8988T (cell line): ENCODE results near the gene YIPF1.
"Not testable (repeated sequence)": the region's sequence is repeated elsewhere in the genome, so short reads cannot be mapped to it uniquely, and the experiment has no call there.

Source experiments
- DNase-seq: peaks from one replicate; pipeline ENCODE4 v3.0.0; 2011

YIPF1 gene

DNA sequence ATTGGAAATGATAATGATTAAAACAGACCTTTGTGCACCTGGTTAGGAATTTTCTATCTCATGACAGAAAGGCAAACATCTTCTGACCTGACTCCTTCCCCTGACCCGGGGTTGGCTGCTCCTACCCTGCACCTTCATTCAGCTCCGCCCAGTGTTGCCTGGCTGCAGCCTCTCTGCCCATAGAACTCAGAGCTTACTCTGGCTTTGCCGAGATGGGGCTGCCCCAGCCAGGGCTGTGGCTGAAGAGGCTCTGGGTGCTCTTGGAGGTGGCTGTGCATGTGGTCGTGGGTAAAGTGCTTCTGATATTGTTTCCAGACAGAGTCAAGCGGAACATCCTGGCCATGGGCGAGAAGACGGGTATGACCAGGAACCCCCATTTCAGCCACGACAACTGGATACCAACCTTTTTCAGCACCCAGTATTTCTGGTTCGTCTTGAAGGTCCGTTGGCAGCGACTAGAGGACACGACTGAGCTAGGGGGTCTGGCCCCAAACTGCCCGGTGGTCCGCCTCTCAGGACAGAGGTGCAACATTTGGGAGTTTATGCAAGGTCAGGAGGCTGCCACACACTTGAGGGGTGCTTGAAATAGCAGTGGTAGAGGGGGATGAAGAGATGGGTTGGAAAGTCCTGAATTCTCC, 4.5 kb upstream of the YIPF1 start, which contains the start of gene DIO1:
DIO1 (plus strand) TSS at position 189 of the 638 bp plus-strand sequence; CDS start at position 213, 24 bp downstream.
- DNase-seq = no peak

DNA sequence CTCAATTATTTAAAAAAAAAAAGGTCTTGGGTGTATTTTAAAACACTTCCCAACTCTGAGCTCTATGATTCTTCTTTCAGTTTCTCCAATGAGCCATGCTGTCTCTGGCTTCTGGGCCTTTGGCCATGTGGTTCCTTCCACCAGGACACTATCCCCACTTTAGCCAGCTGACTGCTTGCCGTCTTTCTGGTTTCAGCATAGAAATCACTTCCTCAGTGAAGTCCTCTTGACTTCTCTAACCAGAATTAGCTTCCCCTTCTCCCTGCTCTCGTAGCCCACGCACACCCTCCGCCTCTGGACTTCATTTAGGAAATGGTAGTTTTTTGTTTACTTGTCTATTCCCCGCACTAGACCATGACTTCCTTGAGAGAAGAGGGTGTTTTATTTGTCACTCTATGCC, 3.3 kb upstream of the YIPF1 start:
- DNase-seq = no peak

GRCh38 chr1:53891678-53892077, 2.1 kb upstream of the YIPF1 start:
- no peak for DNase-seq

DNA sequence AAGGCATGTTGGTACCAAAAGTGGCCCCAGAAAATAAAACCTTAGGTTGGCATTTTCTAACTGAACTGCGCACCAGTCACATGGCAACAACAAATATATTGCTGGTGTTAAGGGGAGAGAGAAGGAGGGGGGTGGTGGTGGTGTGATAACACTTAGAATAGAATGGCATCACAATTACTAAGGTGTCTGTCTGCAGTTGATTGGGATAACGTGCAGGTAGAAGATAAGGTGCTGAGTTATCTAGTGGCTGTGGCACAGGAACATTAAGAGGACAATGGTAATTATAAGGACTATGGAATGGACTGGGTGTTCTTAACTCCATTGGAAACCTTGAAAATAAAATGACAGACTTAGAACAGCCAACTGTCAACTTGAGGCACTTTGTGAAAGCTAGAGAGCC, 1.4 kb upstream of the YIPF1 start:
- no peak for DNase-seq

GRCh38 chr1:53890522-53890941, 935 bp upstream of the YIPF1 start:
- DNase-seq = no peak

GRCh38 chr1:53888681-53889080, 916 bp downstream of the YIPF1 start:
- no peak for DNase-seq

GRCh38 chr1:53883600-53883999, 6.0 kb downstream of the YIPF1 start:
- DNase-seq = not testable (repeated sequence)

DNA sequence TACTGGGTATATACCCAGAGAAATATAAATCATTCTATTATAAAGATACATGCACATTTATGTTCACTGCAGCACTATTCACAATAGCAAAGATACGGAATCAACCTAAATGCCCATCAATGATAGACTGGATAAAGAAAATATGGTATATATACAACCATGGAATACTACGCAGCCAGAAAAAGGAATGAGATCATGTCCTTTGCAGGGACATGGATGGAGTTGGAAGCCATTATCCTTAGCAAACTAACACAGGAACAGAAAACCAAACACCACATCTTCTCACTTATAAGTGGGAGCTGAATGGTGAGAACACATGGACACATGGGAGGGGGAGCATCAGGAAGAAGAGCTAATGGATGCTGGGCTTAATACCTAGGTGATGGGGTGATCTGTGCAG, 7.7 kb downstream of the YIPF1 start:
- DNase-seq = not testable (repeated sequence)

- no peak for DNase-seq
These were observed 11.0 kb downstream of the YIPF1 start for GRCh38 chr1:53878492-53879105.

GRCh38 chr1:53875150-53875549, 14.4 kb downstream of the YIPF1 start:
- not testable (repeated sequence) for DNase-seq

DNA sequence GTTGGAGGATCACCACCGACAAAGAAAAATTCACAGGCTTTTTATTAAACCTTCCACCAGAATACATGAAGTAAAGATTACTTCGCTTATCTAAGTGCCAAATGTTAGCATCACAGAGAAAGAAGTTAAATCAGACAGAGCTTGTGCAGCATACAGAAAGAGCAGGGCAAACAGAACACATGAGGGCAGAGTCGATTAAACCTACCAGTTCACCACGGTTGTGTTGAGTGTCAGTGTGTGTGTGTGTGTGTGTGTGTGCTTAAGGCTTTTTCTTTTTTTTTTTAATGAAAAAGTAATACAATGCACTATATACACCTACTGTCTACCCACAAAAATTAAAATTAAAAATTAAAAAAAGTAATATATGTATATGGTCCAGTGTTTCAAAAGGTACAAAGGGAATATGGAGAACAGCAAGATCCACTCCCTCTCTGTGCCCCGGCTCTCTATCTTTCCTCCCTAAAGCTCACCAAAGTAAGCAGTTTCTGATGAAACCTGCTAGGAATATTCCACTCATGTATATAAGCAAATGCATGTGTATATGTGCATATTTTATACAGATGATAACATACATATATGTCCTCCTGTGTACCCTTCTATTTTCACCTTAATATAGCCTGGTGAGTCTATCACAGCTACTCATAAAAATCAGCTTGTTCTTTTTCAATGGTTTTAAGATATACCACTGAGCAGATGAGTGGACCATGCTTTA, 17.7 kb downstream of the YIPF1 start:
- DNase-seq = no peak

DNA sequence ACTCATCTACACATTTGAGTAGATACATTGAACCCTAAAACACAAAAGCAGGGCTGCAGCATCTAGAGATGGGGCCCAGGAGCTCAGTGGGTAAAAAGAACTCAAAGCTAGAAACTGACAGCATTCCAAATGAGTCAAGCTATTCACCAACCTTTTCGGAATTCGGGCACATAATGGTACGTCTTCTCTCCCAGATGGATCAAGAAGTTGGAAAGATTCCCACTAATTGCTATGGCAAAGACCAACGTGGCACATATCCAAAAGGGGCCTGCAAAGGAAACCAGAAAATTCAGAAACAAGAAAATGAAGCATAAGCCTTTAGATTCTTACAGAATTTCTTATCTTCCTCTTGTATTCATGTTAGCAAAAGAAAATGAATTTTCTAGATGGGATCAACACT, 18.4 kb downstream of the YIPF1 start:
- DNase-seq = no peak

GRCh38 chr1:53869454-53870117, 20.0 kb downstream of the YIPF1 start:
- no peak for DNase-seq

GRCh38 chr1:53868565-53868964, 21.0 kb downstream of the YIPF1 start:
- no peak for DNase-seq

- DNase-seq = no peak
These were observed 27.1 kb downstream of the YIPF1 start for GRCh38 chr1:53862507-53862906.

GRCh38 chr1:53860967-53861411, 28.6 kb downstream of the YIPF1 start:
- peak; percentile 24 for DNase-seq

DNA sequence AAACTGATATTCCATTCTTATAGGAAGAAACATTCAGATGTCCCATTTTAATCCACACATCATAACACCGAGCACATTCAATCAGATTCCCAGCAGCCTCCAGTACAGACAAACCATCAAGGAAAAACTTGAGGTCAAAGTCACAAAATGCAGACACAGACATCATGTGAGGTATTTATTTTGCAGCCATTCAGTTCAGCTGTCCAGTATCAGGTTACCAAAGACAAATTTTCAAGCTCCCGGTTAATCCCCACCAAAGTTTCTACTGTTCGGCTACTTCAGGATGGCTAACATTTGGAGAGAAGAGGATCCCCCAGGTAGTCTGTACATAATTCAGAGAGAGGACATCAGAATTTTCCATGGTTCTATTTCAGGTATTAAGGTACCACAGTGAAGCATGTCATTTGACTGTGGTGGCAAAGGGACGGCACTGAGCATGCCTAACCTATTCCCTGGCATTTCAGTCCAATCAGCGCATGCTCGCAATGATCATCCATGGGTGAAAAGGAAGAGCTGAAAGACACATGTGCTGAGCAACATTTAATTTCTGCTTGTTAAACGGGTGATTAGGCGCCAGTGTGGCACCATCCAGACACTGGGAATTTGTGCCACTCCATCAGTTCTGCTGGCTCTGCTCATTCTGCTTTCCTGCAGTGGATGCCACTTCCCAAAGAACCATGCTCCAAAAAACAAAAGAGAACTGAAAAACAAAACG, 37.9 kb downstream of the YIPF1 start:
- no peak for DNase-seq

GRCh38 chr1:53850082-53850673, 39.4 kb downstream of the YIPF1 start:
- DNase-seq = no peak

DNA sequence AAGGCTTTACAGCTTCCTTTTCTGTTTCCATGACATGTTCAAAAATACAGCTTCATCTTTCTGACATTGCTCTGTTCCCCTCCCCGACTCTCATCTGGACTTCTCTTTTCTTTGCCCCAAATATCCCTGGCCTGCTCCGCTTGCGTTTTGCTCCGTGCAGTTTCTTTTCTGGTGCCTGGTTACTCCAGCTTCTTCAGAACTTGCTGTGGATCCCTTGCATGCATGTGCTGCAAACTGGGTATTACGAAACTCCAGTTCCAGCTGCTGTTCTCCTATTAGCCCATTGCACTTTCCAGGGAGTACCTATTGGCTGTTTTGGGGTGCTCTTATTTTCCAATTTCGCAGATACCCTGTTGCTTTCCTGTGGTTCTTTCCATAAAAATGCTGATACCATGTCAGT, 41.6 kb downstream of the YIPF1 start:
- no peak for DNase-seq

- no peak for DNase-seq
These were observed 47.2 kb downstream of the YIPF1 start for GRCh38 chr1:53842347-53842746.

DNA sequence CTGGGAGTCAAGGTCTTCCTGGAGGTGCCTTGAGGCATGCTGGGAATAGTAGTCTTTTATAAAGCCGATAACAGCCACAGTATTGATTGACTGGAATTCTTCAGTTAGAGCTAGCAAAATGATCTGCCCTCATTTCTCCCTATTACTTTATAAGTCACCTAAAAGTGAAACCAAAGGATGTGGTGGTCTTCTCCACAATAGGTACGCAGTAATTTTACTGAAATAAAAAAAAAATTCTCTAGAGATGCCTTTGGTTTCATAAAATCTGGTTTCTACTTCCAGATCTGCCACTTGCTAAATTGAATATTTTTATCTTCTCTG, 51.0 kb downstream of the YIPF1 start:
- no peak for DNase-seq

DNA sequence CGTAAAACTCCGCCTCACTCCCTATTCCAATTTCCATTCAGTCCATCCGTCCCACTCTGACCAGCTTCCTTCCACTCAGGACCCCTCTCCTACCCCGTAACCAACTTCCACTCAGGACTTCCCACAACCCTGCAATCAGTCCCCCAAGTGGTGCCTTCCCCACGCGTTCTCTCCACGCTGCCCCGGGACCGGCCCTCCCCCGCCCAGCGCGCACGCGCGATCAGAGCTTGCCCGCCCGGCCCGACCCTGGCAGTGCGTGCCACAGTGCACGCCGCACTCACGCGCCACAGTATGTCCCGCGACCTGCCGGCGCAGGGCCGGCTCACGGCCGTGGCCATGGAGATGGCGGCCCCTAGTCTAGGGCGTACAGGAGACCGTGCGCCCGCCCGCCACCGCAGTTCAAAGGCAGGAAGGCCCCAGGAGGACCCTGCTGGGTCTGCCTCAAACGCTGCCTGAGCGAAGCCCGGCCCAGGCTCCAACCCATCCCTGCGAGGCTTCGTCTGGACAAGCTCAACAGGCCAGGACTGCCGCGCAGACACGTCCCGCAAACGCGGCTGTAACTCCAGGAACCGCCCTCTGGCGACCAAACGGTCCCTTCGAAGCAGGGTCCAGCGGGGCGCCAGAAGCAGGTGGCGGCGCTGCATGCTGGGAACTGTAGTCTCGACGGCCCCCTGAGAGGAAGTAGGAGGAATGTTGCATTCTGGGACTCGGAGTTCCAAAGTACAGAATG, 51.5 kb downstream of the YIPF1 start, which contains the start of gene NDC1:
NDC1 (minus strand) TSS at position 373 of the 730 bp plus-strand sequence; CDS start at position 338, 35 bp downstream.
- peak; percentile 51 for DNase-seq
